CD4-positive, alpha-beta T cell (primary cell): ENCODE results near the gene CAPZB. TPM values are rescaled to one million over a fixed set of nuclear protein-coding genes. Genes with fewer than 3 reads are reported as not detected.

Experiments
- ATAC-seq: fragments of 200-7000 bp; cut with Tn5 transposase; one replicate; pipeline ENCODE4 v1.10.0; 2022; ENCODE audit warnings: mild to moderate bottlenecking; ENCODE audit not compliant: poor library complexity
- CTCF ChIA-PET: fragments of 350-600 bp; sonication (Branson Sonifier 250); formaldehyde crosslinking; loops from one replicate; lab custom pipeline; 2021; ENCODE audit warnings: antibody characterized with exemption, inconsistent platforms; lab: Charles Lee
- POLR2A ChIA-PET: fragments of 350-600 bp; sonication (Branson Sonifier 250); formaldehyde crosslinking; loops from one replicate; lab custom pipeline; 2021; ENCODE audit warnings: antibody characterized with exemption, inconsistent platforms; lab: Charles Lee
- DNase-seq, 14 experiments: peaks; one replicate each; pipeline ENCODE4 v3.0.0-alpha.2; 2013 to 2020; ENCODE audit warnings: mixed read lengths in 2 of 14
- H3K27ac ChIP-seq, 2 donors: one replicate each; pipeline versions ENCODE4 v1.5.1 to v1.7.0; 2013; ENCODE audit warnings: low read length in 2 of 2, low read depth in 1 of 2, mild to moderate bottlenecking in 1 of 2
- H3K27me3 ChIP-seq, 2 experiments: 1 replicate in 1 of 2; 2 replicates in 1 of 2; pipeline versions ENCODE4 v1.6.1 to v1.7.0; 2013; ENCODE audit warnings: low read length in 2 of 2, control low read depth in 1 of 2, mild to moderate bottlenecking in 1 of 2, moderate library complexity in 1 of 2; ENCODE audit not compliant: insufficient read depth in 2 of 2, control insufficient read depth in 1 of 2
- H3K36me3 ChIP-seq: one replicate; pipeline ENCODE4 v1.6.1; 2013; ENCODE audit warnings: low read length, control low read depth; ENCODE audit not compliant: insufficient read depth
- H3K4me1 ChIP-seq: one replicate; pipeline ENCODE4 v1.6.1; 2013; ENCODE audit warnings: low read length, control low read depth; ENCODE audit not compliant: insufficient read depth
- H3K4me3 ChIP-seq: one replicate; pipeline ENCODE4 v1.5.1; 2013; ENCODE audit warnings: mild to moderate bottlenecking, low read length, moderate library complexity
- H3K9me3 ChIP-seq, 2 experiments: 1 replicate in 1 of 2; 2 replicates in 1 of 2; pipeline versions ENCODE4 v1.6.1 to v1.7.0; 2013; ENCODE audit warnings: low read length in 2 of 2, mild to moderate bottlenecking in 2 of 2, control low read depth in 1 of 2, moderate library complexity in 1 of 2; ENCODE audit not compliant: control insufficient read depth in 1 of 2, insufficient read depth in 1 of 2
- H3K27ac Mint-ChIP-seq: one replicate; pipeline ENCODE4 v1.8.0; 2020; ENCODE audit warnings: mixed read lengths
- H3K27me3 Mint-ChIP-seq: one replicate; pipeline ENCODE4 v1.8.0; 2021; ENCODE audit warnings: mixed read lengths
- H3K36me3 Mint-ChIP-seq: one replicate; pipeline ENCODE4 v1.8.0; 2021; ENCODE audit warnings: low read depth, mixed read lengths
- H3K4me1 Mint-ChIP-seq: one replicate; pipeline ENCODE4 v1.8.0; 2021; ENCODE audit warnings: low read depth, mixed read lengths
- H3K4me3 Mint-ChIP-seq: one replicate; pipeline ENCODE4 v1.8.0; 2020; ENCODE audit warnings: mild to moderate bottlenecking, mixed read lengths
- H3K9me3 Mint-ChIP-seq: one replicate; pipeline ENCODE4 v1.8.0; 2020; ENCODE audit warnings: mixed read lengths
- intact Hi-C, 2 experiments: fragments of 100-400 bp; cut with DNase I in 1 of 2; cut with micrococcal nuclease in 1 of 2; formaldehyde crosslinking; loops; one replicate each; pipeline versions ENCODE4 v1.15.1 to v1.9.0; 2023 to 2025; cut with DNase I, micrococcal nuclease
- total RNA-seq, 174 experiments: library from RNA in 2 of 174; stranded (reverse) in 2 of 174; gene quantifications; one replicate each; pipeline ENCODE4 v1.2.3 and lab custom pipeline; 2021 to 2026
- TF ChIP-seq, protein P1 (sequence below): fragments of 200-600 bp; IDR thresholded peaks from one replicate; pipeline ENCODE4 v1.8.0; 2022; ENCODE audit warnings: antibody characterized with exemption, mild to moderate bottlenecking

Gene CAPZB
- total RNA-seq, 2 experiments from 2014 or later, result 168 to 173 TPM

GRCh38 chr1:19402031-19402813 lies 83.1 kb downstream of the CAPZB start:
- ChIA-PET POLR2A (interaction anchor here (1.1 to 1.2 kb wide), 2 partner anchors 10 to 84 kb away, joined by 3 read pairs; no protein-coding TSS in a partner anchor), CTCF (interaction anchor here (1.3 to 1.6 kb wide), 3 partner anchors 11 to 180 kb away, joined by 3 to 7 read pairs (median 4); no protein-coding TSS in a partner anchor)
- peaks cover 84% of the 10 kb centered on the region for H3K36me3 Mint-ChIP-seq
- ATAC-seq (no peak), DNase-seq (no peak)
- Histone ChIP-seq H3K36me3 (peaks cover 58% of the 10 kb centered on the region), H3K4me3 (no peak overlapping the region), H3K27ac (no peak overlapping the region), H3K27me3 (no peaks in the 10 kb centered on the region), H3K9me3 (no peaks in the 10 kb centered on the region), H3K4me1 (peaks cover 65% of the 10 kb centered on the region)
- intact Hi-C loops, result no loop called here
- TF ChIP-seq, protein P1, sequence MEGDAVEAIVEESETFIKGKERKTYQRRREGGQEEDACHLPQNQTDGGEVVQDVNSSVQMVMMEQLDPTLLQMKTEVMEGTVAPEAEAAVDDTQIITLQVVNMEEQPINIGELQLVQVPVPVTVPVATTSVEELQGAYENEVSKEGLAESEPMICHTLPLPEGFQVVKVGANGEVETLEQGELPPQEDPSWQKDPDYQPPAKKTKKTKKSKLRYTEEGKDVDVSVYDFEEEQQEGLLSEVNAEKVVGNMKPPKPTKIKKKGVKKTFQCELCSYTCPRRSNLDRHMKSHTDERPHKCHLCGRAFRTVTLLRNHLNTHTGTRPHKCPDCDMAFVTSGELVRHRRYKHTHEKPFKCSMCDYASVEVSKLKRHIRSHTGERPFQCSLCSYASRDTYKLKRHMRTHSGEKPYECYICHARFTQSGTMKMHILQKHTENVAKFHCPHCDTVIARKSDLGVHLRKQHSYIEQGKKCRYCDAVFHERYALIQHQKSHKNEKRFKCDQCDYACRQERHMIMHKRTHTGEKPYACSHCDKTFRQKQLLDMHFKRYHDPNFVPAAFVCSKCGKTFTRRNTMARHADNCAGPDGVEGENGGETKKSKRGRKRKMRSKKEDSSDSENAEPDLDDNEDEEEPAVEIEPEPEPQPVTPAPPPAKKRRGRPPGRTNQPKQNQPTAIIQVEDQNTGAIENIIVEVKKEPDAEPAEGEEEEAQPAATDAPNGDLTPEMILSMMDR, result no peak
- H3K27ac Mint-ChIP-seq, result peak overlapping the region; percentile 57
- no peaks in the 10 kb centered on the region for H3K9me3 Mint-ChIP-seq
- peaks cover 89% of the 10 kb centered on the region for H3K4me1 Mint-ChIP-seq
- no peak overlapping the region for H3K4me3 Mint-ChIP-seq
- H3K27me3 Mint-ChIP-seq, result no peaks in the 10 kb centered on the region

- H3K9me3 Mint-ChIP-seq, result no peaks in the 10 kb centered on the region
- Histone ChIP-seq H3K9me3 (no peaks in the 10 kb centered on the region), H3K27me3 (no peaks in the 10 kb centered on the region), H3K4me3 (no peak overlapping the region), H3K4me1 (peaks cover 58% of the 10 kb centered on the region), H3K36me3 (peaks cover 59% of the 10 kb centered on the region), H3K27ac (no peak overlapping the region)
- peaks cover 82% of the 10 kb centered on the region for H3K36me3 Mint-ChIP-seq
- ChIA-PET CTCF (interaction anchor here (1.3 to 1.6 kb wide), 2 partner anchors 10 to 181 kb away, joined by 4 to 7 read pairs; no protein-coding TSS in a partner anchor), POLR2A (no interaction called here)
- ATAC-seq (no peak), DNase-seq (no peak)
- intact Hi-C loops, result no loop called here
- no peak overlapping the region for H3K4me3 Mint-ChIP-seq
- H3K4me1 Mint-ChIP-seq, result peaks cover 86% of the 10 kb centered on the region
- H3K27ac Mint-ChIP-seq, result peak overlapping the region; percentile 57
- TF ChIP-seq, protein P1, result no peak
- no peaks in the 10 kb centered on the region for H3K27me3 Mint-ChIP-seq
Measured at GRCh38 chr1:19401535-19401889, 83.8 kb downstream of the CAPZB start.

DNA sequence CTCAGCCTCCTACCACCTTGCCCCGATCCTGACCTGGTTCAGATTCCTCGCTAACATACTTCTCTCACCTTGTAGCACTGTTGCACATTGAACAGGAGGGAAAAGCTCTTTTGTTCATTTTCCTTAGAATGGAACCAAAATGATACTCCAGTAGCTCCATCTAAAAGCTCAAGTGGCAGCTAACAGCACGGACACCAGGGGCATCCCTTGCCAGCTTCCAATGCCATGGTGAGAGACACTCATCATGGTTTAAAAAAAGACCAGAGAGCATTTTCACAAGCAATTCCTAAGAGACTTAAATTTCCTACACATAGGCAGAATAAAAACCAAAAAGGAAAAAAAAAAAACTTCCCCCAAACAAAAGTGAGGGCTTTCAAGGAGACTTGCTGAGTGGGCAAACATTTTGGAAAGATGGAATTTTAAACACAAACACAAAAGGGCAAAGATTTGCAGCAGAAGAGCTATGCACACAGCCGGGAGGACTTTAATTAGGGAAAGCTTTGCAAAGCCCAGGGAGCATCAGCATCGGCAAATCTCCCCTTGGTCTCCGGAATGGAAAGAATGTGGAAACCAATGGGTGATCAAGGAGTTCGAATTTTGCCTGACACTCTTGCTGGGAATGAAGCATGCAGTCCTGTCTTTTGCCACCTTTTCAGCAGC lies 84.3 kb downstream of the CAPZB start:
- TF ChIP-seq, protein P1, result no peak
- peaks cover 58% of the 10 kb centered on the region for H3K4me1 ChIP-seq
- H3K27me3 ChIP-seq, result no peaks in the 10 kb centered on the region
- peaks cover 61% of the 10 kb centered on the region for H3K36me3 ChIP-seq
- Mint-ChIP-seq H3K9me3 (no peaks in the 10 kb centered on the region), H3K36me3 (peaks cover 77% of the 10 kb centered on the region), H3K27ac (peak overlapping the region; percentile 78), H3K27me3 (no peaks in the 10 kb centered on the region), H3K4me3 (no peak overlapping the region), H3K4me1 (peaks cover 82% of the 10 kb centered on the region)
- CTCF ChIA-PET, result interaction anchor here (1.6 kb wide), 1 partner anchor 10 kb away, joined by 7 read pairs; no protein-coding TSS in a partner anchor
- ATAC-seq (no peak), DNase-seq (no peak)
- POLR2A ChIA-PET, result no interaction called here
- intact Hi-C loops, result no loop called here
- no peak overlapping the region for H3K27ac ChIP-seq
- H3K9me3 ChIP-seq, result no peaks in the 10 kb centered on the region
- H3K4me3 ChIP-seq, result no peak overlapping the region
